GM18507 (cell line): ENCODE measurements around the gene TEX14.
A peak's percentile ranks its signal among the peaks of the same experiment; 100 is the strongest.
"Not testable (repeated sequence)": the region's sequence is repeated elsewhere in the genome, so short reads cannot be mapped to it uniquely, and the experiment has no call there.

Experiments
- DNase-seq: peaks from one replicate; pipeline ENCODE4 v3.0.0; 2011; ENCODE audit warnings: low read depth; ENCODE audit not compliant: insufficient read length; ENCODE audit errors: extremely low spot score
- FAIRE-seq: peaks from 2 replicates; lab custom pipeline; 2011; peaks lifted over from hg19 to GRCh38; lab: Jason Lieb, UNC

Gene TEX14

DNA sequence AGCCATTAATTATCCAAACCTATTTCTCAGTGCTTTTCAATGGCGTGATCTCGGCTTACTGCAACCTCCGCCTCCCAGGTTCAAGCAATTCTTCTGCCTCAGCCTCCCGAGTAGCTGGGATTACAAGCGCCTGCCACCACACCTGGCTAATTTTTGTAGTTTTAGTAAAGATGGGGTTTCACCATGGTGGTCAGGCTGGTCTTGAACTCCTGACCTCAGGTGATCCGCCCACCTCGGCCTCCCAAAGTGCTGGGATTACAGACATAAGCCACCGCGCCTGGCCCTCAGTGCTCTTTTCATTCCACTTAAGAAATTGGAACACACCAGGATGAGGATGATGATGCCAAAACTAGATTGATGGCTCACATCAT lies 32.1 kb downstream of the TEX14 start:
- DNase-seq, FAIRE-seq: not testable (repeated sequence)

- FAIRE-seq (peak; percentile 61), DNase-seq (peak; percentile 67)
Observed at GRCh38 chr17:58658804-58659713, 32.8 kb downstream of the TEX14 start.

GRCh38 chr17:58657962-58658803 lies 33.7 kb downstream of the TEX14 start:
- DNase-seq, FAIRE-seq: not testable (repeated sequence)

- DNase-seq (no peak), FAIRE-seq (no peak)
Observed at GRCh38 chr17:58648236-58648635, 43.6 kb downstream of the TEX14 start.

DNA sequence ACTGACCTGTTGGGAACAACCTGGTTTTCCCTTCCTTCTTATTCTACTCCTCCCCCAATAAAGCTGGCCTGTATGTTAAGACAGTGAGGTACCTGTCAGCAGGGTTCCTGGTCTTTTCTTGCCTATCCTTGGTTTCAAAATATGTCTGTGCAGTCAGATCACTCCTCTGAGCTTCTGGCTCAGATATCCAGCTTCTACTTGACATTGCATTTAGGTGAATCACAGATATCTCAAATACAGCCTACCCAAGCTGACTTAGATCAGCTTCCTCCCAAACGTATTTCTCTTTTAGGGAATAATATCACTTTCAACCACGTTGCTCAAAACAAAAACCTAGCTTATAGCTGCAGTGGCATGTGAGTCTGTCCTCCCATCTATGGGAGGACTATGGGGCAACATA lies 48.7 kb downstream of the TEX14 start:
- FAIRE-seq (no peak), DNase-seq (no peak)

GRCh38 chr17:58641887-58642311 lies 49.9 kb downstream of the TEX14 start:
- FAIRE-seq (no peak), DNase-seq (no peak)

DNA sequence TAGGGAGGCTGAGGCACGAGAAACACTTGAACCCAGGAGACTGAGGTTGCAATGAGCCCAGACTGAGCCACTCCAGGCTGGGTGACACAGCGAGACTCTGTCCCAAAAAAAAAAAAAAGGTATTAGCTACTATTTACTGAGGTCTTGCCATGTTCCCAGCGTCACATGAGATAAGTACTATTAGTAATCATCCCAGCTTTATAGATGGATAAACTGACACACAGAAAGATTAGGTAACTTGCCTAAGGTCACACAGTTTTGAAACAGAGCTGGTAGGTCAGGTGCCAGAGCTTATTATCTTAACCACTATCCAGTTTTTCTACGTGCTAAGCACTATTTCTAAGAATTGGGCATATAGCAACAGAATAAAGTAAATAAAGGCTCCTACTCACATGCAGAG lies 51.6 kb downstream of the TEX14 start:
- FAIRE-seq (no peak), DNase-seq (no peak)

- no peak for FAIRE-seq
- no peak for DNase-seq
Observed at GRCh38 chr17:58639681-58640080, 52.2 kb downstream of the TEX14 start.

DNA sequence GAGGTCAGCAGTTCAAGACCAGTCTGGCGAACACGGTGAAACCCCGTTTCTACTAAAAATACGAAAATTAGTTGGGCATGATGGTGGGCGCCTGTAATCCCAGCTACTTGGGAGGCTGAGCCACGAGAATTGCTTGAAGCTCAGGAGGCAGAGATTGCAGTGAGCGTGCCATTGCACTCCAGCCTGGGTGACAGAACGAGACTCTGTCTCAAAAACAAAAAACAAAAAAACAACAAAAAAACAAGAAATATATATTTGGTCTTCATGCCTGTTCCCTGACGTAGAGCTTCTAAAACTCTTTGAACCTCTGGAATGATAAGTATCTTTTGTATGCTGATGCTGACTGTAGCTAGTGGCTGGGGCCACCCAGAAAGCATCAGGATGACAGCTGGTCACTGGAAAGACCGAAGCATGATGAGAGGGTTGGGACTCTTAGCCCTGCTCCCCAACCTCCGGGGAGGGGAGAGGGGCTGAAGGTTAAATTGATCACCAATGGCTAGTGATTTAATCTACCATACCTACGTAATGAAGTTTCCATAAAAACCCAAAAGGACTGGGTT lies 54.8 kb downstream of the TEX14 start:
- no peak for DNase-seq
- no peak for FAIRE-seq

DNA sequence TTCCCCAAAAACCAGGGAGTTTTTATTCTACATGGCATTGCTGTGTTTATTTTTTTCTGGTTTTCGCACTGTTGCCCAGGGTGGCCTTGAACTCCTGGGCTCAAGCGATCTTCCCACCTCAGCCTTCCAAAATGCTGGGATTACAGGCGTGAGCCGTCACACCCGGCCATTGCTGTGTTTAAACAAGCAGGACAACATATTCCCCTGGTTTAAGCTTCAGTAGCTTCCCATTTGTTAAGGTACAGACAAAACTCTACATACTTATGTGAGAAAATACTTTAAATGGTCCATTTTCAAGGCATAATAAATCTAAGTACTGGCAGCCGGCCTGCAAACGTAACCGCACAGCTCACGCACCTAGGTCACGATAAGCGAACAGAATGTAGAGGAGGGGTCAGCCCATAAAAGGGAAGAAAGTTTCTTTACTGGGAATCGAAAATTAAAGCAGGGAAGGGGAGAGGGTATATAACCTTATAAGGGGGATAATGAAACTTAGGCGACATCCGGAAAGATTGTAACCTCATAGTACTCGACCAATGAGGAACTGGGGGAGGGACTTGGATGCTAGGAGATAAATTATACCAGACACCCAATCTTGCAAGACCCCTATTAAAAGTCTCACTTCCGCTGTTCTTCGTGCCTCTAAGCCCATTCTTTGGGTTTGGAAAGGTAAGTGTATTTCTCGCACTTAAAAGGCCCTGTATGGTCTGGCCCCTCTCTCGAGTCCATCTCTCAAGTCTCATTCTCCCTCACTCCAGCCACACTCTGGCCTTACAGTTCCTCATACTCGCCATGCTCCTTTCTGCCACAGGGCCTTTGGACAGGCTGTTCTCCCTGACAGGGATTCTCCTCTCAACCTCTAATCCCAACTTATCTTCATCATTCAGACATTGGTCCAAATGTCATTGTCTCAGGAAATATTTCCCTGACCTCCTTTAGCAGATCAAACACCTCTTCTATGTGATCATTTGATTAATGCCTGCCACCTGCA lies 59.2 kb downstream of the TEX14 start:
- no peak for FAIRE-seq
- no peak for DNase-seq

DNA sequence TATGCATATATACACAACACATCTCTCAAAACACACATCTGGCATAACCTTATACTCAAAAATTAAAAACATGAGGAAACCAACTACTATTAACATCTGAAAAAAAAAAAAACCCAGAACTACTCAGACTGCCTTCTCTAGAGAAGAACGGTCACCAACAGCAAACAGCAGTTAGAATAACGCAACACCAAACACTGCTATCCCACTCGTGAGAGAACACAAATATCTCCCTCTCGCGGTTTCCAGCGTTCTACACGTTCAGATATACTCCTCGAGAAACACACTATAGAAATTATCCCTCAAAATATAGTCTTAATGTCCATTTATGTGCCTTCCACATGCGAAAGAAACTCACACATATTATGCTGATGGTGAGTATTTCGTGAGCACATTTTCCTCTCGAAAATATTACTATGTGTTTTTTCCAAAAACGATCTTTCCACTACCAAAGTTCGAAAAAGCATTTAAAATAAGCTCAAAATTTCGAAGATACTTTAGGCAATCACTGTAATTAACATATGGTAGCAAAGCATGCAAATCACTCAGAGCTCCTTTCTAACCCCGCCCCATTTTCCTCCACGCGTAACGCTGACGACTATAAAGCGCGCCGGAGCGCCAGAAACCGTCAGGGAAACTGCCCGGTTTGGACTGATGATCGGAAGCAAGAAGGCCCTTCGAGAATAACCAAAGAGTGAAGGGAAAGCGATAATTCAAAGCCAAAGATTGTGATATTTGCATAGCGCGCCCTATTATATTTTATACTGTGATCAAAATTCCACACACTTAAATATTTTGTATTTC lies 60.1 kb downstream of the TEX14 start:
- DNase-seq (no peak), FAIRE-seq (peak; percentile 84)

DNA sequence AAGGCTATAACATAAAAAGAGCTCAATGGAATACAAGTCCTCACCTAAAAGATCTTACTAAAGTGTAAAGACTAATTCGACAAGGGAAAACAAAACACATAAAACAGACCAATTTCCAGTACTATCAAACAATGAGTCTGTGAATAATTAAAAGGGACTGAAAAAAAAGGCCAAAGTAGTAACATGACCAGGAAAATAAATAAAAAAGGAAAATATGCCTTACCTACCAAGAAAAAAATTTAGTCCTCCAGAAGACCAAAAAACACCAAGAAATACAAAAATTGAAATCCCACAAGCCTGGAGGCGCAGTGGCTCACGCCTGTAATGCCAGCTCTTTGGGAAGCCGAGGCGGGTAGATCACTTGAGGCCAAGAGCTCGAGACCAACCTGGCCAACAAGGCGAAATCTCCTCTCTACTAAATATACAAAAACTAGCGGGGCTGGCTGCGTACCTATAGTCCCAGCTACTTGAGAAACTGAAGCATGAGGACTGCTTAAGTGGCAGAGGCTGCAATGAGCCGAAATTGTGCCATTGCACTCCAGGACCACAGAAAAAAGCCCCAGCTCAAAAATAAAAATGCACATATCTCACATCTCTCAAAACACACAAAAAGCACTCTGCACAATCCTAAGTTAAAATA lies 60.8 kb downstream of the TEX14 start:
- no peak for DNase-seq
- peak; percentile 66 for FAIRE-seq

DNA sequence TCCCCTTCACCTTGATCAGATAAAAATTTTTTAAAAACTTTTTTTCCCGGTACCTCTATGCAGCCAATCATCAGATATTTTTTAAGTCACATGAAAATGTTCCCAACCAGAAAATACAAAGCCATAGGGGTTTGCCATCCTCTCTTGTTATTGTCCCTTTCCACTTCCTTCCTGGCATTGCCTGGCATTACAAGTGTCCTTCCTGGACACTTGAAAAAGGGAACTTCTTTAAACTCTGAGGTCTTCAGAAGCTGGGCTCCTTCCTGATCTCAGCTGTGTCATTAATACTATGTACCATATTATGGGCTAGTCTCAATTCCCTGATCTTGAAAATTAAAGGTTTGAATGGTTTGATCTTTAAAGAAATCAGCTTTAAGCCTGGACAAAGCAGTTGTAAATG lies 64.9 kb downstream of the TEX14 start:
- DNase-seq: no peak
- FAIRE-seq: no peak

DNA sequence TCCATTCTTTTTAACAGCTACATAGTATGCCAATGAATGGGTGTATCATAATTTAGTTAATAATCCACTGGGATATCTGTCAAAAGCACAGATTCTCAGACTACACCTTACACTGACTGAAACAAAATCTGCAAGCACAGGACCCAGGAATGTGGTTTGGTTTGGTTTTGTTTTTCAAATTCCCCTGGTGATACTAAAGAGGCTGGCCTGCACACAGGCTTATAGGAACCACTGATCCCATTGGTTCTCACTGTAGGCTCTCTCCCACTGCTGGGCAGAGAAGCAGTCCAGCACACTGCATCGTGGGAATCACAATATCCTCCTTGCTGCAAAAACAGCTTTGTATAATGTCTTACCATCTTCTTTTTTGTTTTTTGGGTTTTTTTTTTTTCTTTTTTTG lies 67.1 kb downstream of the TEX14 start:
- no peak for FAIRE-seq
- no peak for DNase-seq

- DNase-seq (peak; percentile 64), FAIRE-seq (peak; percentile 95)
Observed at GRCh38 chr17:58621174-58621573, 70.7 kb downstream of the TEX14 start.

DNA sequence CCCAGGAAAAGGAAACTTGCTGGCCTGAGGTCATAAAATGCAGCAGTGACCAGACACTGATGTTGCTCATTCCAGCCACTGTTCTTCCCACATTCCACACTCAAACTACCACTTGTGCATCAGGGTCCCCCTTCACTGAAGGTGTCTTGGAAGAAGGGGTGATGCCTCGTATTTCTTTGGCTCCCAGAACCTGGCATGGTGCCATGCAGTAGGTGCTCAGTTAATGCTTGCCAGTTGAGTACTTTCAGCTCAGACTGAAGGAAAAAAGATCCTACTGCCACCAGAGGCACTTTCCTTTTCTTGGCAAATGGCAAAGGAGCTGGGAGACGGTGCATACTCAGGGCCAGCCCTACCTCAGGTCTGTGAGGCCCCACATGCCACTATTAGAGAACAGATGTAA lies 73.5 kb downstream of the TEX14 start:
- no peak for DNase-seq
- FAIRE-seq: no peak

DNA sequence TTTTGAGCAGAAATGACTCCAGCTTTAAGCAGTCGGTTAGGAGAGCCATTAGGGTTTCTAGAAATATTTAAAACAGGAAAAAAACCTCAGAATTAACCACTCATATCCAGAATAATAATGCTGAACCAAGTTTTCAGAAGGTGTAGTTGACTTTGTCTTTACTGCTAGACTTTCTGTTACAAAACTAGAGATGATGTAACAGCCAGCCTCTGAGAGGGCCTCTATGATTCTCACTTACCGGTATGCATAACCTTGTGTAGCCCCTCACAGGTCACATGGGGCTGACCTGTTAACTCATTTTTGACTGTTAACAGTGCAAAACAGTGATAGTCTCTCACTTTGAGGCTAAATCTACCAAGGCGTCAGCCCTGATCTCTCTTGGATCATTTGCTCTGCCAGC lies 74.3 kb downstream of the TEX14 start:
- FAIRE-seq (no peak), DNase-seq (no peak)
